ENCODE data around the gene ARFGAP3. TPM values are rescaled to one million over a fixed set of nuclear protein-coding genes. Genes with fewer than 3 reads are reported as not detected.

The ARFGAP3 gene
- total and polyA plus RNA-seq, 2 experiments from 2014 or later = 14.8 to 19.1 TPM

DNA sequence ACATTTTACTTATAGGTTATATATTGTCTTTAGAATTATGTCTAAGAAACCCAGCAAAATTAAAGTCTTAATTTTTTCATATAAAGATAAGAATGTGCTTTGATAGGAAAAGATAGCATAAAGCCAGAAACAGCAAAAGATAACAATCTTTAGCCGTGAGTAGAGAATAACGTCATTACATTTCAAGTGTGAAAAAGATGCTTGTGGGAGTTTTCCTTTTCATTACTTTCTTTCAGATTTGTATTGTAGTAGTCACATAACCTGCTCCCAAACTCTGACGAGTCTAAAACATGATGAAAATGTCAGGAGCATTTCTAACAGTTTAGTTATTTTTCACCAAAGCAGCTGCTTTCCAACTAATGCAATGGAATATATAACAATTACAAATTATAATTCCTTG, 31.3 kb downstream of the ARFGAP3 start (continued):
- TF ChIP-seq, protein P1, sequence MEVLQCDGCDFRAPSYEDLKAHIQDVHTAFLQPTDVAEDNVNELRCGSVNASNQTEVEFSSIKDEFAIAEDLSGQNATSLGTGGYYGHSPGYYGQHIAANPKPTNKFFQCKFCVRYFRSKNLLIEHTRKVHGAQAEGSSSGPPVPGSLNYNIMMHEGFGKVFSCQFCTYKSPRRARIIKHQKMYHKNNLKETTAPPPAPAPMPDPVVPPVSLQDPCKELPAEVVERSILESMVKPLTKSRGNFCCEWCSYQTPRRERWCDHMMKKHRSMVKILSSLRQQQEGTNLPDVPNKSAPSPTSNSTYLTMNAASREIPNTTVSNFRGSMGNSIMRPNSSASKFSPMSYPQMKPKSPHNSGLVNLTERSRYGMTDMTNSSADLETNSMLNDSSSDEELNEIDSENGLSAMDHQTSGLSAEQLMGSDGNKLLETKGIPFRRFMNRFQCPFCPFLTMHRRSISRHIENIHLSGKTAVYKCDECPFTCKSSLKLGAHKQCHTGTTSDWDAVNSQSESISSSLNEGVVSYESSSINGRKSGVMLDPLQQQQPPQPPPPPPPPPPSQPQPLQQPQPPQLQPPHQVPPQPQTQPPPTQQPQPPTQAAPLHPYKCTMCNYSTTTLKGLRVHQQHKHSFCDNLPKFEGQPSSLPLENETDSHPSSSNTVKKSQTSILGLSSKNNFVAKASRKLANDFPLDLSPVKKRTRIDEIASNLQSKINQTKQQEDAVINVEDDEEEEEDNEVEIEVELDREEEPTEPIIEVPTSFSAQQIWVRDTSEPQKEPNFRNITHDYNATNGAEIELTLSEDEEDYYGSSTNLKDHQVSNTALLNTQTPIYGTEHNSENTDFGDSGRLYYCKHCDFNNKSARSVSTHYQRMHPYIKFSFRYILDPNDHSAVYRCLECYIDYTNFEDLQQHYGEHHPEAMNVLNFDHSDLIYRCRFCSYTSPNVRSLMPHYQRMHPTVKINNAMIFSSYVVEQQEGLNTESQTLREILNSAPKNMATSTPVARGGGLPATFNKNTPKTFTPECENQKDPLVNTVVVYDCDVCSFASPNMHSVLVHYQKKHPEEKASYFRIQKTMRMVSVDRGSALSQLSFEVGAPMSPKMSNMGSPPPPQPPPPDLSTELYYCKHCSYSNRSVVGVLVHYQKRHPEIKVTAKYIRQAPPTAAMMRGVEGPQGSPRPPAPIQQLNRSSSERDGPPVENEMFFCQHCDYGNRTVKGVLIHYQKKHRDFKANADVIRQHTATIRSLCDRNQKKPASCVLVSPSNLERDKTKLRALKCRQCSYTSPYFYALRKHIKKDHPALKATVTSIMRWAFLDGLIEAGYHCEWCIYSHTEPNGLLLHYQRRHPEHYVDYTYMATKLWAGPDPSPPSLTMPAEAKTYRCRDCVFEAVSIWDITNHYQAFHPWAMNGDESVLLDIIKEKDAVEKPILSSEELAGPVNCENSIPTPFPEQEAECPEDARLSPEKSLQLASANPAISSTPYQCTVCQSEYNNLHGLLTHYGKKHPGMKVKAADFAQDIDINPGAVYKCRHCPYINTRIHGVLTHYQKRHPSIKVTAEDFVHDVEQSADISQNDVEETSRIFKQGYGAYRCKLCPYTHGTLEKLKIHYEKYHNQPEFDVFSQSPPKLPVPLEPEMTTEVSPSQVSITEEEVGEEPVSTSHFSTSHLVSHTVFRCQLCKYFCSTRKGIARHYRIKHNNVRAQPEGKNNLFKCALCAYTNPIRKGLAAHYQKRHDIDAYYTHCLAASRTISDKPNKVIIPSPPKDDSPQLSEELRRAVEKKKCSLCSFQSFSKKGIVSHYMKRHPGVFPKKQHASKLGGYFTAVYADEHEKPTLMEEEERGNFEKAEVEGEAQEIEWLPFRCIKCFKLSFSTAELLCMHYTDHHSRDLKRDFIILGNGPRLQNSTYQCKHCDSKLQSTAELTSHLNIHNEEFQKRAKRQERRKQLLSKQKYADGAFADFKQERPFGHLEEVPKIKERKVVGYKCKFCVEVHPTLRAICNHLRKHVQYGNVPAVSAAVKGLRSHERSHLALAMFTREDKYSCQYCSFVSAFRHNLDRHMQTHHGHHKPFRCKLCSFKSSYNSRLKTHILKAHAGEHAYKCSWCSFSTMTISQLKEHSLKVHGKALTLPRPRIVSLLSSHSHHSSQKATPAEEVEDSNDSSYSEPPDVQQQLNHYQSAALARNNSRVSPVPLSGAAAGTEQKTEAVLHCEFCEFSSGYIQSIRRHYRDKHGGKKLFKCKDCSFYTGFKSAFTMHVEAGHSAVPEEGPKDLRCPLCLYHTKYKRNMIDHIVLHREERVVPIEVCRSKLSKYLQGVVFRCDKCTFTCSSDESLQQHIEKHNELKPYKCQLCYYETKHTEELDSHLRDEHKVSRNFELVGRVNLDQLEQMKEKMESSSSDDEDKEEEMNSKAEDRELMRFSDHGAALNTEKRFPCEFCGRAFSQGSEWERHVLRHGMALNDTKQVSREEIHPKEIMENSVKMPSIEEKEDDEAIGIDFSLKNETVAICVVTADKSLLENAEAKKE (CRISPR knock-in tag; IDR thresholded peaks at IDR 0.05) = no peak
- TF ChIP-seq EZH2 (IDR thresholded peaks at IDR 0.05; ENCODE audit: low read depth, unreplicated experiment) (no peak), ZNF114 (CRISPR knock-in tag; IDR thresholded peaks at IDR 0.05) (no peak), JUNB (IDR thresholded peaks at IDR 0.05; ENCODE audit: unreplicated experiment) (no peak)

DNA sequence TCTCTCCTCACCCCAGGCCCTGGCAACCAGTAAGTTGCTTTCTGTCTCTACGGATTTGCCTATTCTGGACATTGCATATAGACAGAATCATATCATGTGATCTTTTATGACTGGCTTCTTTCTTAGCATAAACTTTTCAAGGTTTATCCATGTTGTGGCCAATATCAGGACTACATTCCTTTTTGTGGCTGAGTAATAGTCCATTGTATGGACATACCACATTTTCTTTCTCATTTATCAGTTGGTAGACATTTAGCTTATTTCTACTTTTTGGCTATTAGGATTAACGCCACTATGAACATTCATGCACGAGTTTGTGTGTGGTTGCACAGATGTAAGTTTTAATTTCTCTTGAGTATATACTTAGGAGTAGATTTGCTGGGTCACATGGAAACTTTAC, 35.7 kb downstream of the ARFGAP3 start:
- Histone ChIP-seq H2AFZ (no peak overlapping the region), H4K20me1 (replicated peaks; ENCODE audit: insufficient read depth) (no peaks in the 10 kb centered on the region), H3F3A (replicated peaks; ENCODE audit: low read depth) (no peaks in the 10 kb centered on the region), H3K4me3 (no peak overlapping the region), H3K9me2 (ENCODE audit: insufficient read depth) (no peaks in the 10 kb centered on the region), H3K36me3 (ENCODE audit: insufficient read depth) (no peaks in the 10 kb centered on the region), H3K27ac (ENCODE audit: low read depth) (no peak overlapping the region), H3K4me2 (no peak overlapping the region), H3K4me1 (ENCODE audit: insufficient read depth) (no peaks in the 10 kb centered on the region), H3K79me2 (replicated peaks; ENCODE audit: insufficient read depth) (no peaks in the 10 kb centered on the region), H3K27me3 (ENCODE audit: insufficient read depth) (no peaks in the 10 kb centered on the region)
- Mint-ChIP-seq H3K36me3 (ENCODE audit: low read depth) (peaks cover 10% of the 10 kb centered on the region; the same call in 2 of the 3 replicates), H3K4me1 (no peaks in the 10 kb centered on the region), H3K9me3 (peaks cover 4% of the 10 kb centered on the region; the same call in 2 of the 3 replicates), H3K27me3 (ENCODE audit: insufficient read depth, low read depth, poor library complexity) (no peaks in the 10 kb centered on the region), H3K27ac (no peak overlapping the region), H3K4me3 (no peak overlapping the region)
- ATAC-seq (no peak), DNase-seq (ENCODE audit: low spot score) (no peak)
- TF ChIP-seq ZNF331 (CRISPR knock-in tag; IDR thresholded peaks at IDR 0.05; ENCODE audit: low read depth) (no peak), POLR2AphosphoS5 (IDR thresholded peaks at IDR 0.05; ENCODE audit: low read depth) (no peak), CREB1 (CRISPR knock-in tag; IDR thresholded peaks at IDR 0.05; ENCODE audit: low read depth) (no peak), STAT1 (IDR thresholded peaks at IDR 0.05; ENCODE audit: unreplicated experiment) (no peak), EZH2phosphoT487 (IDR thresholded peaks at IDR 0.05; ENCODE audit: unreplicated experiment) (no peak), EZH2 (IDR thresholded peaks at IDR 0.05; ENCODE audit: low read depth, unreplicated experiment) (no peak)
- TF ChIP-seq, protein P1 (CRISPR knock-in tag; IDR thresholded peaks at IDR 0.05) = no peak
- TF ChIP-seq, protein P2, sequence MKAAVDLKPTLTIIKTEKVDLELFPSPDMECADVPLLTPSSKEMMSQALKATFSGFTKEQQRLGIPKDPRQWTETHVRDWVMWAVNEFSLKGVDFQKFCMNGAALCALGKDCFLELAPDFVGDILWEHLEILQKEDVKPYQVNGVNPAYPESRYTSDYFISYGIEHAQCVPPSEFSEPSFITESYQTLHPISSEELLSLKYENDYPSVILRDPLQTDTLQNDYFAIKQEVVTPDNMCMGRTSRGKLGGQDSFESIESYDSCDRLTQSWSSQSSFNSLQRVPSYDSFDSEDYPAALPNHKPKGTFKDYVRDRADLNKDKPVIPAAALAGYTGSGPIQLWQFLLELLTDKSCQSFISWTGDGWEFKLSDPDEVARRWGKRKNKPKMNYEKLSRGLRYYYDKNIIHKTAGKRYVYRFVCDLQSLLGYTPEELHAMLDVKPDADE (IDR thresholded peaks at IDR 0.05) = no peak

Data from GM23338 (cell line).